ENCODE data around the gene CARD11.

The CARD11 gene

DNA sequence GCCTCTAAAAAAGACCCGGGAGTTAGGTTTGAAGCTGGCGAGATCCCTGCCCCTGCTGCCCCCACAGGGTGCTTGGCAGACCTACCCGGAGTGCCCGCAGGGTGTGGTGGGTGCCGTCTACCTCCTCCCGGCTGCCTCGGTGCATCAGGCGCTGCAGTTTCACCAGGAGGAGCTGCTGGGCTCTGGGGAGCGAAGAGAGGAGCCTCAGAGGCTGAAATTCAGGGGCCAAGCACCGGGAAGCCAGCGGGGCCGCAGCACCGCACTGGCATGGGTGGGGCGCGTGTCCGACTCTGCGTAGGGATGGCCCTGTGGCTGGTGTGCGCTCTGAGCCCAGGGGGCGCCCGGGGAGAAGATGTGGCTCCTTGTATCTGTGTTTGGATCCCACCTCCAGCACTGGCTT lies 125.3 kb downstream of the CARD11 start:
- TF ChIP-seq, protein P1, sequence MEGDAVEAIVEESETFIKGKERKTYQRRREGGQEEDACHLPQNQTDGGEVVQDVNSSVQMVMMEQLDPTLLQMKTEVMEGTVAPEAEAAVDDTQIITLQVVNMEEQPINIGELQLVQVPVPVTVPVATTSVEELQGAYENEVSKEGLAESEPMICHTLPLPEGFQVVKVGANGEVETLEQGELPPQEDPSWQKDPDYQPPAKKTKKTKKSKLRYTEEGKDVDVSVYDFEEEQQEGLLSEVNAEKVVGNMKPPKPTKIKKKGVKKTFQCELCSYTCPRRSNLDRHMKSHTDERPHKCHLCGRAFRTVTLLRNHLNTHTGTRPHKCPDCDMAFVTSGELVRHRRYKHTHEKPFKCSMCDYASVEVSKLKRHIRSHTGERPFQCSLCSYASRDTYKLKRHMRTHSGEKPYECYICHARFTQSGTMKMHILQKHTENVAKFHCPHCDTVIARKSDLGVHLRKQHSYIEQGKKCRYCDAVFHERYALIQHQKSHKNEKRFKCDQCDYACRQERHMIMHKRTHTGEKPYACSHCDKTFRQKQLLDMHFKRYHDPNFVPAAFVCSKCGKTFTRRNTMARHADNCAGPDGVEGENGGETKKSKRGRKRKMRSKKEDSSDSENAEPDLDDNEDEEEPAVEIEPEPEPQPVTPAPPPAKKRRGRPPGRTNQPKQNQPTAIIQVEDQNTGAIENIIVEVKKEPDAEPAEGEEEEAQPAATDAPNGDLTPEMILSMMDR (IDR thresholded peaks at IDR 0.05), result no peak

DNA sequence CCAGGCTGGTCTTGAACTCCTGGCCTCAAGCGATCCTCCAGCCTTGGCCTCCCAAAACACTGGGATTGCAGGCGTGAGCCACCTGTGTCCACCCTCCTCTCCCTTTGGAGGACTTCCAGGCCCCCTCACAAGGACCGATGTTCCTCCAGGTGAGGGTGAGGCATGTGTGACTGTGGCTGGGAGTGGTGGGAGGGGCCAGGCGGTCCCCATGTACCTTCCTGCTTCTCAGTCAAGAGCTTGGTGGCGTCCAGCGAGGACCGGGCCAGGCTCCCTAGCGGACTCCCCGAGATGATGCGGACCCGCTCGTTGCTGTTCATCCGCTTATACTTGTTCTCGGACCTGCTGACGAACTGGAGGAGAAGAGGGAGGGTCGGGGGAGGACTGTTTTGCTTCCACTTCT lies 128.6 kb downstream of the CARD11 start:
- TF ChIP-seq, protein P1 (IDR thresholded peaks at IDR 0.05), result no peak

DNA sequence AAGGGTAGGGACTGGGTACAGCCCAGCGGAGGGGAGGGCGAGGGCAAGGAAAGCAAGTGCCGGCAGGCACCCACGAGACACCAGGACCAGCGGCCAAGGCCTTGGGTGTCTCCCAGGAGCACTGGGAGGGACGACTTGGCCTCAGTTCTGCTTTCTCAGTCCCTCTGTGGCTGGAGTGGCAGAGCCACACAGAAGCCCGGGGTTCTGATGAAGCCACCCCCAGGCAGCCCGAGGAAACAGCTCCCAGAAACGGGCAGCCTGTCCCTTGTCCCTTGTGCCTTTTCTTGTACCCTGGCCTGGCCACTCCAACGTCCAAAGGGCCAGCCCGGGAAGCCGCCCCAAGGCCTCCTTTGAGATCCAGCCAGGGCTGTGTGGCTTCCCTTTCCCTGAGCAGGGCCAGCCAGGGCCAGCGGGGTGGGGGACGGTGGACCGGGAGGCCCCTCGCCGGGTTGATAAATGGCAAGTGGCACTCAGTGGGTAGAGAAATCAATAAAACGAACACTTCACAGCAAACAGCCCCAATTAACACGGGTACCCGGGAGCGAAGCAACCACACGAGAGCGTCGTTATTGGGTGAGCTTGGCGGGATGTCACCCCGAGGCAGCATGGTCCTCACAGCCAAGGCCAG lies 129.8 kb downstream of the CARD11 start:
- TF ChIP-seq, protein P1 (IDR thresholded peaks at IDR 0.05), result no peak

DNA sequence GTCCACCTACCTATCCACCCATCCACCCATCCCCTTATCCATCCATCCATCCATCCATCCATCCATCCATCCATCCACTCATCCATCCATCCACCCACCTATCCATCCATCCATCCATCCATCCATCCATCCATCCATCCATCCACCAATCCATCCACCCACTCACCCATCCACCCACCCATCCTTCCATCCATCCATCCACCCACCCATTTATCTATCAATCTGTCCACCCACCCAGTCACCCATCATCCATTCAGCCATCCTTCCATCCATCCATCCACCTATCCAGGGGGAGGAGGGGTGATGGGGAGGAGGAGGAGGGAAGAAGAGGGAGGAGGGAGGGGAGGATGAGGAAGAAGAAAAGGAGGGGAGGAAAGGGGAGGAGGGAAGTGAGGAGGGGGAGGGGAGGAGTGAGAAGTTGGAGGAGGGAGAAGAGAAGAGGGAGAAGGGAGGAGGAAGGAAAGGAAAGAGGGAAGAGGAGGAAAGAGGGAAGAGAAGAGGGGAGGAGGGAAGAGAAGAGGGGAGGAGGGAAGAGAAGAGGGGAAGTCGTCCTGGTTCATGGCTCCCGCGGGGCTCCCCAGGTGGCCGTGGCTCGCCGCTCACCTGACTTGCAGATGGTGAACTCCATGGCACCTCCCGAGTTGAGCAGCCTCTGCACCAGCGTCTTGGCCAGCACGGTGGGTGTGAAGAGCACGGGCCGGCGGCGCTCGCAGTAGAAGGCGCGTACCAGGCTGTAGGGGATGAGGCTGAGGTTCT lies 130.8 kb downstream of the CARD11 start:
- TF ChIP-seq, protein P1 (IDR thresholded peaks at IDR 0.05), result no peak

DNA sequence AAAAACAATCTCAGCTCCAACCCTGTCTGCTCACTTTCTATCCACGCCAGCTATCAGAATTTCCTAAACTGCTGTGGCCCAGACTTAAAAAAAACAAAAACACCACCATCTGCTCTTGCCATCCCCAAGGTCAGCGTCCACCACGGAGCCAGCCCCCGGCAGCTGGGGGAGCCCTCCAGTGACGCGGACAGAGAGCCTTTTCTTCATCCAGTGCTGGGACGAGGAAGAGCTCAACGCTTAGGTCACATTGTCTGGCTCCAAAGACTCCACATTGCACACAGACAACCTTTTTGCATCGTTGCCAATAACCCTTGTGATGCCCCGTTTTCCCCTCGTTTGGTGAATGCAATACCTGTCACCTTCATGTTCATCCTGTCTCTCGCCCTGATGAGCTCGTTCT lies 132.2 kb downstream of the CARD11 start:
- TF ChIP-seq, protein P1 (IDR thresholded peaks at IDR 0.05), result no peak

DNA sequence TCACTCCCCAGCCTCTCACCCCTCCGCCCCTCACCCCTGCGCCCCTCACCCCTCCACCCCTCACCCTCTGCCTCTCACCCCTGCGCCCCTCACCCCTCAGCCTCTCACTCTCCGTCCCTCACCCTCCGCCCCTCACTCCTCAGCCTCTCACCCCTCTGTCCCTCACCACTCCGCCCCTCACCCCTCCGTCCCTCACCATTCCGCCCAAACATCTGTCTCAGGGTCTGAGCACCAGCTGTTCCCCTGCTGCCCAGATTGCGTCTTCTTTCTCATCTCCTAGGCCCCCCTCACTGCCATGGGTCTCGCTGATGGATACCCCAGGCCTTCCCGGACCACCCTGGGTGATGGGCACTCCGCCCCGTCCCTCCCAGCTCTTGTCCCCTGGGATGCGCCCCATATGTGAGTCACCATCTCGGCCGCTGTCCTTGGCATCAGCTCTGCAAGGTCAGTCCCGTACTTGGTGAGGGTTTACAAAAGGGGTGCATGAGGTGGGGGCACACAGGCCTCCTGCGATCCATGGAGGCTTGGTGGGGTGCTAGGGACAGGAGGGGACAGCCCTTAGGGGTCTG lies 134.1 kb downstream of the CARD11 start:
- TF ChIP-seq, protein P1 (IDR thresholded peaks at IDR 0.05), result no peak

DNA sequence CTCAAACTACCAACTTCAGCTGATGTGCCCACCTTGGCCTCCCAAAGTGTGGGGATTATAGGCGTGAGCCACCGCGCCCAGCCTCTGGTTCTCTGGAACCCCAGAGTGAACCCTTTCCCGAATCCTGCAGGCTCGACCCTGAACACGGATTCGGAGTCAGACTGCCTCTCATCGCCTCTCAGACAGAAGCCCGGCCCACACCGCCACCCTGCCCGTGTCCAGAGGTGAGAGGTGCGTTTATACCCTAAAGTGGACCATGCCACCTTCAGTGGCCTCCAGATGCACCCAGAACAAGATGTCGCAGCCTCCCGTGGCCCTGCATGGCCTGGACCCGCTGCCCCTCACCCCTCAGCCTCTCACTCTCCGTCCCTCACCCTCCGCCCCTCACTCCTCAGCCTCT lies 134.6 kb downstream of the CARD11 start:
- TF ChIP-seq, protein P1 (IDR thresholded peaks at IDR 0.05), result no peak

All from LNCAP (cell line).